Measurements from ENCODE around the gene TGDS.

- no peak for TF ChIP-seq CTCF (IDR thresholded peaks at IDR 0.05)
- no peak for TF ChIP-seq POLR2A (IDR thresholded peaks at IDR 0.05)
Observed at GRCh38 chr13:94542917-94543316, 53.0 kb downstream of the TGDS start.
